ENCODE results near the gene ZNF283.
"Not testable (repeated sequence)": the region's sequence is repeated elsewhere in the genome, so short reads cannot be mapped to it uniquely, and the experiment has no call there.

The ZNF283 gene

DNA sequence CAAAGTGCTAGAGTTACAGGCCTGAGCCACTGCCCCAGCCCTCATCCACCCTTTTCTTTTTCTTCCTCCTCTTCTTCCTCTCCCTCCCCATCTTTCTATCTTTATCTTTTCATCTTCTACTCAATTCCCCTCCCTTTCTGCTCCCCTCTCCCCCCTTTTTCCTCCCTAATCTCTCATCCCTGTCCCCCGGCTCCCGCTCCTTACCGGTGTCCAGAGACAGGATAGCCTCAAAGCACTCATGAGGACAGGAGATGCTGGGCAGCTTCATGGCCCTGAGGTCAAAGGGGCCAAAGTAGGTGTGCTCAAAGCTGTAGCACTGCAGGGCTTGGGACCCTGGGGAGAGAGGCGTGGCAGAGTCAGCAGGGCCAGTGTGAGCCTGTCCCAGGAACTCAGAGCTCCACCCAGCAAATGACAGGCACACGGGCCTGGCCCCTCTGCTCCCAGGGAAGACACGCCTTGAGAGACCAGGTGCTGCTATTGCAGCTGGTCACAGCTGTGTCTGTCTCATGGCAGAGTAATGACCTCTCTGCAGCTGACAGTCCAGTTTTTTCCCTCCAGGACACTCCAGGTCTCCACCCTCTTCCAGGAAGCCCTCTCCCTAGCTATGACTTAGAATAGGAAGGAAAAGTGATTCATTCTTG is 27.5 kb upstream of the ZNF283 start:
- no peak overlapping the region for H3K4me3 ChIP-seq (ENCODE audit: low read depth, low read length)
- no peak for TF ChIP-seq CTCF (conservative IDR thresholded peaks at IDR 0.05; ENCODE audit: low read depth, low read length)
- DNase-seq (ENCODE audit: low read depth): no peak

GRCh38 chr19:43802216-43802951 is 24.7 kb upstream of the ZNF283 start, which contains the start of gene LYPD5:
Gene LYPD5, minus strand, starts transcription at chr19:43802447. Its CDS starts 67 bp downstream, at chr19:43802380.
- H3K4me3 ChIP-seq (ENCODE audit: low read depth, low read length): no peak within 1 kb of the TSS
- no peak for TF ChIP-seq CTCF (conservative IDR thresholded peaks at IDR 0.05; ENCODE audit: low read depth, low read length)

GRCh38 chr19:43804432-43804831 is 22.7 kb upstream of the ZNF283 start:
- DNase-seq (ENCODE audit: low read depth): no peak
- H3K4me3 ChIP-seq (ENCODE audit: low read depth, low read length): no peak overlapping the region
- no peak for TF ChIP-seq CTCF (conservative IDR thresholded peaks at IDR 0.05; ENCODE audit: low read depth, low read length)

More at GRCh38 chr19:43802216-43802951, 24.7 kb upstream of the ZNF283 start, which contains the start of gene LYPD5:
- no peak for DNase-seq (ENCODE audit: low read depth)

DNA sequence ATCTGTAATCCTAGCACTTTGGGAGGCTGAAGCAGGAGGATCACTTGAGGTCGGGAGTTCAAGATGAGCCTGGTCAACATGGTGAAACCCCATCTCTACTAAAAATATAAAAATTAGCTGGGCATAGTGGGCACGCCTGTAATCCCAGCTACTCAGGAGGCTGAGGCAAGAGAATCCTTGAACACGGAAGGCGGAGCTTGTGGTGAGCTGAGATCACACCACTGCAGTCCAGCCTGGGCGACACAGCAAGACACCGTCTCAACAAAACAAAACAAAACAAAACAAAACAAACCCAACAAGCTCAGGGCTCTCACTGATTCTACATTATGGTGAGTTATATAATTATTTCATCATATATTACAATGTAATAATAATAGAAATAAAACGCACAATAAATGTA is 20.7 kb upstream of the ZNF283 start:
- H3K4me3 ChIP-seq (ENCODE audit: low read depth, low read length); DNase-seq (ENCODE audit: low read depth): not testable (repeated sequence)

- H3K4me3 ChIP-seq (ENCODE audit: low read depth, low read length): no peak overlapping the region
- no peak for DNase-seq (ENCODE audit: low read depth)
- no peak for TF ChIP-seq CTCF (conservative IDR thresholded peaks at IDR 0.05; ENCODE audit: low read depth, low read length)
Observed at GRCh38 chr19:43806848-43807247, 20.3 kb upstream of the ZNF283 start.

GRCh38 chr19:43807651-43808050 is 19.5 kb upstream of the ZNF283 start:
- no peak overlapping the region for H3K4me3 ChIP-seq (ENCODE audit: low read depth, low read length)
- no peak for DNase-seq (ENCODE audit: low read depth)
- TF ChIP-seq CTCF (conservative IDR thresholded peaks at IDR 0.05; ENCODE audit: low read depth, low read length): no peak

DNA sequence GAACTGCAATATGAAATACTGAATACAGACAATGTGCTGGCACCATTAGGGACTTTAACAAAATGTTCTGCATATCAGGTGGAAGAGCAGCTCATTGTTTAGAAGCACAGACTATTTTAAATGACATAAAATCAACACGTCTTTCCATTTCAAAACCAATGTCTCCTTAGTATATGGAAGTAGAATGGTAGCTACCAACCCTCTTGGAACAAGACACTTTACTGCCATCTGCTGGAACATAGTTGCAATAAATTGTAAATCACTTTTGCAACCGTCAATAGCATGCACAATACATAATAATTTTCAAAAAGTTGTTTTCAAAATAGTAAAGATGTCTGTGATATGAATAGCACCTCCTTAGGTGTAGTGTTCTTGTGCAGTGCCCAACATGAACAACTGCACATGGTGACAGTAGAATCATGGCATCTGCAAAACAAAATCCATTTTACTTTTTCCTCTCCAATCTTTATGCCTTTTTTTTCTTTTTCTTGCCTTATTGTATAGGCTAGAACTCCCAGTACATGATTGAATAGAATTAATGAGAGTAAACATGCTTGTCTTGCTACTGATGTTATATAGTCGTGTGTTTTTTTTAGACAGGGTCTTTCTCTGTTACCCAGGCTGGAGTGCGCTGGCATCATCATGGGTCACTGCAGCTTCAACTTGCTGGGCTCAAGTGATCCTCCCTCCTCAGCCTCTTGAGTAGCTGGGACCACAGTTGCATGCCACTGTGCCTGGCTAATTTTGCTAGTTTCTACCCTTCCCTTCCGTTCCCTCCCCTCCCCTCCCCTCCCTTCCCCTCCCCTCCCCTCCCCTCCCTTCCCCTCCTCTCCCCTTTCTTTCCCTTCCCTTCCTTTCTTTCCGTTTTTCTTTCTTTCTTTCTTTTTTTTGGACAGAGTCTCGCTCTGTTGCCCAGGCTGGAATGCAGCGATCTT is 17.1 kb upstream of the ZNF283 start:
- no peak overlapping the region for H3K4me3 ChIP-seq (ENCODE audit: low read depth, low read length)
- peak; percentile 85 for DNase-seq (ENCODE audit: low read depth)
- peak; percentile 62 for TF ChIP-seq CTCF (conservative IDR thresholded peaks at IDR 0.05; ENCODE audit: low read depth, low read length)

All from choroid plexus epithelial cell (primary cell).